TTC549 (cell line): ENCODE results near the gene EI24.

Source experiments
- FAIRE-seq: peaks from 2 replicates; lab custom pipeline; 2012; peaks lifted over from hg19 to GRCh38; lab: Jason Lieb, UNC

Gene EI24

GRCh38 chr11:125627236-125627910, 58.1 kb downstream of the EI24 start:
- FAIRE-seq, result no peak
